Transverse colon (tissue), 4 donors: ENCODE measurements around the gene ZBTB7A.

Experiments
- CTCF ChIP-seq, 5 experiments: fragments of 200-600 bp in 3 of 5; fragments of 450-650 bp in 2 of 5; sonication (generic) in 3 of 5; IDR thresholded peaks; 1 replicate in 2 of 5; 2 replicates in 3 of 5; pipeline ENCODE4 v1.5.1; 2016 to 2017; ENCODE audit warnings: antibody characterized with exemption in 5 of 5, inconsistent platforms in 3 of 5, mild to moderate bottlenecking in 2 of 5, moderate library complexity in 1 of 5
- EP300 ChIP-seq: sonication (generic); formaldehyde crosslinking; IDR thresholded peaks from one replicate; pipeline ENCODE4 v1.6.1; 2017; ENCODE audit warnings: antibody characterized with exemption, low read depth
- POLR2A ChIP-seq: fragments of 450-650 bp; IDR thresholded peaks from one replicate; pipeline ENCODE4 v1.6.1; 2016; ENCODE audit warnings: antibody characterized with exemption, mild to moderate bottlenecking, moderate library complexity
- POLR2AphosphoS5 ChIP-seq, 3 donors: sonication (generic); formaldehyde crosslinking; IDR thresholded peaks; one replicate each; pipeline ENCODE4 v1.6.1; 2016; ENCODE audit warnings: antibody characterized with exemption in 3 of 3

- TF ChIP-seq POLR2AphosphoS5 (IDR thresholded peaks at IDR 0.05): no peak
- no peak for TF ChIP-seq CTCF (IDR thresholded peaks at IDR 0.05)
- TF ChIP-seq EP300: no peak
- no peak for TF ChIP-seq POLR2A
Measured at GRCh38 chr19:4049432-4049831, 17.3 kb downstream of the ZBTB7A start.
